Measurements from ENCODE around the gene RRN3.
"Not testable (repeated sequence)": the region's sequence is repeated elsewhere in the genome, so short reads cannot be mapped to it uniquely, and the experiment has no call there.

DNA sequence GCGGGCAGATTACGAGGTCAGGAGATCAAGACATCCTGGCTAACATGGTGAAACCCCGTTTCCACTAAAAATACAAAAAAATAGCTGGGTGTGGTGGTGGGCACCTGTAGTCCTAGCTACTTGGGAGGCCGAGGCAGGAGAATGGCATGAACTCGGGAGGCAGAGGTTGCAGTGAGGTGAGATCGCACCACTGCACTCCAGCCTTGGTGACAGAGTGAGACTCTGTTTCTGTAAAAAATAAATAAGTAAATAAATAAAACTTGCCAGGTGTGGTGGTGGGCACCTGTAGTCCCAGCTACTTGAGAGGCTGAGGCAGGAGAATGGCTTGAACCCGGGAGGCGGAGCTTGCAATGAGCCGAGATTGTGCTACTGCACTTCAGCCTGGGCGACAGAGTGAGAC lies 81.1 kb downstream of the RRN3 start:
- TF ChIP-seq, protein P1, sequence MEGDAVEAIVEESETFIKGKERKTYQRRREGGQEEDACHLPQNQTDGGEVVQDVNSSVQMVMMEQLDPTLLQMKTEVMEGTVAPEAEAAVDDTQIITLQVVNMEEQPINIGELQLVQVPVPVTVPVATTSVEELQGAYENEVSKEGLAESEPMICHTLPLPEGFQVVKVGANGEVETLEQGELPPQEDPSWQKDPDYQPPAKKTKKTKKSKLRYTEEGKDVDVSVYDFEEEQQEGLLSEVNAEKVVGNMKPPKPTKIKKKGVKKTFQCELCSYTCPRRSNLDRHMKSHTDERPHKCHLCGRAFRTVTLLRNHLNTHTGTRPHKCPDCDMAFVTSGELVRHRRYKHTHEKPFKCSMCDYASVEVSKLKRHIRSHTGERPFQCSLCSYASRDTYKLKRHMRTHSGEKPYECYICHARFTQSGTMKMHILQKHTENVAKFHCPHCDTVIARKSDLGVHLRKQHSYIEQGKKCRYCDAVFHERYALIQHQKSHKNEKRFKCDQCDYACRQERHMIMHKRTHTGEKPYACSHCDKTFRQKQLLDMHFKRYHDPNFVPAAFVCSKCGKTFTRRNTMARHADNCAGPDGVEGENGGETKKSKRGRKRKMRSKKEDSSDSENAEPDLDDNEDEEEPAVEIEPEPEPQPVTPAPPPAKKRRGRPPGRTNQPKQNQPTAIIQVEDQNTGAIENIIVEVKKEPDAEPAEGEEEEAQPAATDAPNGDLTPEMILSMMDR (IDR thresholded peaks at IDR 0.05 in 8 of 11, conservative IDR thresholded peaks at IDR 0.05 in 3 of 11), result not testable (repeated sequence)
- TF ChIP-seq POLR2A, POLR2AphosphoS5 (IDR thresholded peaks at IDR 0.05): not testable (repeated sequence)

Data from spleen (tissue), 7 donors.